A549 (cell line): ENCODE results near the gene PIK3R2. TPM values are rescaled to one million over a fixed set of nuclear protein-coding genes. Genes with fewer than 3 reads are reported as not detected.

Source experiments
- ATAC-seq, 2 experiments: fragments of 200-7000 bp in 1 of 2; fragments of >200 bp in 1 of 2; cut with Nextera tagmentation in 1 of 2; cut with Tn5 transposase in 1 of 2; 3 replicates each; pipeline versions ENCODE4 v1.8.0 to v1.9.1; 2018 to 2020; ENCODE audit warnings: mild to moderate bottlenecking in 1 of 2, moderate library complexity in 1 of 2
- CTCF ChIA-PET: fragments of 300-600 bp; sonication (Branson Sonifier 250); formaldehyde crosslinking; extraction: SDS; loops from one replicate; lab custom pipeline; 2021; ENCODE audit warnings: antibody characterized with exemption, inconsistent platforms; lab: Yijun Ruan, JAX
- POLR2A ChIA-PET: fragments of 350-600 bp; formaldehyde crosslinking; extraction: SDS; loops from one replicate; lab custom pipeline; 2021; ENCODE audit warnings: antibody characterized with exemption, inconsistent platforms; lab: Yijun Ruan, JAX
- DNase-seq, 2 experiments: peaks; one replicate each; pipeline versions ENCODE4 v3.0.0 to v3.0.0-alpha.2; 2011 to 2016; ENCODE audit warnings: low read depth in 1 of 2, low spot score in 1 of 2
- FAIRE-seq: peaks from 2 replicates; lab custom pipeline; 2011; peaks lifted over from hg19 to GRCh38; lab: Jason Lieb, UNC
- H3K27ac ChIP-seq, 2 experiments: fragments of >200 bp; sonication (Bioruptor Twin); formaldehyde crosslinking; 3 replicates each; pipeline ENCODE4 v1.5.1; 2016 to 2017
- H3K4me1 ChIP-seq: fragments of >200 bp; sonication (Bioruptor Twin); formaldehyde crosslinking; 3 replicates; pipeline ENCODE4 v1.6.1; 2016
- H3K4me2 ChIP-seq: fragments of >200 bp; sonication (Bioruptor Twin); formaldehyde crosslinking; 3 replicates; pipeline ENCODE4 v1.6.1; 2016
- H3K4me3 ChIP-seq: fragments of >200 bp; sonication (Bioruptor Twin); formaldehyde crosslinking; 3 replicates; pipeline ENCODE4 v1.5.1; 2016
- H3K9me3 ChIP-seq: fragments of >200 bp; sonication (Bioruptor Twin); formaldehyde crosslinking; 3 replicates; pipeline ENCODE4 v1.6.1; 2016
- CBX8 ChIP-seq: fragments of 200-600 bp; sonication (generic); IDR thresholded peaks from 2 replicates; pipeline ENCODE4 v1.6.1; 2016
- E2F6 ChIP-seq: IDR thresholded peaks from 2 replicates; pipeline ENCODE4 v1.6.1; 2012; ENCODE audit warnings: low read depth, borderline replicate concordance
- EHF ChIP-seq: fragments of 250-450 bp; sonication (Bioruptor Pico); IDR thresholded peaks from 2 replicates; pipeline ENCODE4 v1.5.0; 2020; ENCODE audit warnings: mild to moderate bottlenecking
- FOXS1 ChIP-seq: fragments of 250-450 bp; sonication (Bioruptor Pico); IDR thresholded peaks from 2 replicates; pipeline ENCODE4 v1.5.0; 2020; ENCODE audit warnings: mild to moderate bottlenecking, moderate library complexity
- HOXB5 ChIP-seq: fragments of 250-450 bp; sonication (Bioruptor Pico); IDR thresholded peaks from 2 replicates; pipeline ENCODE4 v1.5.0; 2020; ENCODE audit warnings: mild to moderate bottlenecking, moderate library complexity
- JUN ChIP-seq, 2 experiments: fragments of >200 bp; sonication (Bioruptor Twin); formaldehyde crosslinking; IDR thresholded peaks; 2 replicates in 1 of 2; 3 replicates in 1 of 2; pipeline ENCODE4 v1.6.1; 2016 to 2017
- JUNB ChIP-seq: fragments of >200 bp; sonication (Bioruptor Twin); formaldehyde crosslinking; IDR thresholded peaks from 2 replicates; pipeline ENCODE4 v1.6.1; 2016
- KDM5A ChIP-seq: fragments of 200-600 bp; sonication (generic); IDR thresholded peaks from 2 replicates; pipeline ENCODE4 v1.6.1; 2016; ENCODE audit warnings: antibody characterized with exemption, mild to moderate bottlenecking
- MAFK ChIP-seq: fragments of 450-650 bp; IDR thresholded peaks from 2 replicates; pipeline ENCODE4 v1.6.1; 2014; ENCODE audit not compliant: partially characterized antibody
- NR3C1 ChIP-seq: fragments of >200 bp; sonication (Bioruptor Twin); formaldehyde crosslinking; IDR thresholded peaks from 3 replicates; pipeline ENCODE4 v1.6.1; 2017
- RAD21 ChIP-seq, 2 experiments: fragments of >200 bp in 1 of 2; sonication (Bioruptor Twin) in 1 of 2; formaldehyde crosslinking in 1 of 2; IDR thresholded peaks in 1 of 2; conservative IDR thresholded peaks in 1 of 2; 2 replicates in 1 of 2; 3 replicates in 1 of 2; pipeline ENCODE4 v1.6.1; 2012 to 2018; ENCODE audit warnings: inconsistent platforms in 1 of 2
- RCOR1 ChIP-seq: fragments of 150-350 bp; IDR thresholded peaks from 2 replicates; pipeline ENCODE4 v1.6.1; 2014; ENCODE audit warnings: antibody characterized with exemption, low read length, low read depth
- SMC3 ChIP-seq: fragments of >200 bp; sonication (Bioruptor Twin); formaldehyde crosslinking; IDR thresholded peaks from 3 replicates; pipeline ENCODE4 v1.6.1; 2018; ENCODE audit warnings: inconsistent platforms
- WGBS: methylation state at CpG from one replicate; pipeline ENCODE4 v1.1.6; 2017; ENCODE audit errors: missing lambda C conversion rate; 5-methylcytosine and 5-hydroxymethylcytosine counted together
- polyA plus RNA-seq, 4 experiments: library from polyadenylated mRNA; depleted of rRNA in 3 of 4; stranded (reverse); fragments of >200 nt; fragmentation: RNase III in 1 of 4; extraction: RNeasy Plus Mini Kit Qiagen cat#74134 plus additional on column Dnase treatment in 1 of 4; gene quantifications; 2 replicates in 3 of 4; 3 replicates in 1 of 4; pipeline ENCODE4 v1.2.3, GENCODE V29; 2011 to 2017
- small RNA-seq, 6 experiments: library from RNA; depleted of rRNA; stranded (forward); fragments of <200 nt; gene quantifications; one replicate each; pipeline ENCODE3, GENCODE V24; 2012
- TF ChIP-seq, protein P1 (sequence below): fragments of 250-450 bp; sonication (Bioruptor Pico); IDR thresholded peaks from 2 replicates; pipeline ENCODE4 v1.5.0; 2021; ENCODE audit warnings: mild to moderate bottlenecking, moderate library complexity, borderline replicate concordance
- TF ChIP-seq, protein P2 (sequence below): fragments of >200 bp; sonication (Bioruptor Twin); formaldehyde crosslinking; IDR thresholded peaks from 3 replicates; pipeline ENCODE4 v1.6.1; 2016
- TF ChIP-seq, protein P3 (sequence below): IDR thresholded peaks from 2 replicates; pipeline ENCODE4 v1.6.1; 2012

Gene PIK3R2
- polyA plus RNA-seq, 2 of the 4 experiments (the other 2 are of a cell fraction), result 6.7 to 8.3 TPM

- Histone ChIP-seq H3K9me3 (no peaks in the 10 kb centered on the region), H3K4me2 (no peak overlapping the region), H3K4me1 (peaks cover 4% of the 10 kb centered on the region; the same call in 1 of the 3 replicates), H3K4me3 (no peak overlapping the region), H3K27ac (no peak overlapping the region)
- FAIRE-seq, result no peak
- TF ChIP-seq SMC3, result no peak
- TF ChIP-seq, protein P1, sequence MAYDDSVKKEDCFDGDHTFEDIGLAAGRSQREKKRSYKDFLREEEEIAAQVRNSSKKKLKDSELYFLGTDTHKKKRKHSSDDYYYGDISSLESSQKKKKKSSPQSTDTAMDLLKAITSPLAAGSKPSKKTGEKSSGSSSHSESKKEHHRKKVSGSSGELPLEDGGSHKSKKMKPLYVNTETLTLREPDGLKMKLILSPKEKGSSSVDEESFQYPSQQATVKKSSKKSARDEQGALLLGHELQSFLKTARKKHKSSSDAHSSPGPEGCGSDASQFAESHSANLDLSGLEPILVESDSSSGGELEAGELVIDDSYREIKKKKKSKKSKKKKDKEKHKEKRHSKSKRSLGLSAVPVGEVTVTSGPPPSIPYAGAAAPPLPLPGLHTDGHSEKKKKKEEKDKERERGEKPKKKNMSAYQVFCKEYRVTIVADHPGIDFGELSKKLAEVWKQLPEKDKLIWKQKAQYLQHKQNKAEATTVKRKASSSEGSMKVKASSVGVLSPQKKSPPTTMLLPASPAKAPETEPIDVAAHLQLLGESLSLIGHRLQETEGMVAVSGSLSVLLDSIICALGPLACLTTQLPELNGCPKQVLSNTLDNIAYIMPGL (CRISPR knock-in tag), result no peak
- TF ChIP-seq, protein P2, sequence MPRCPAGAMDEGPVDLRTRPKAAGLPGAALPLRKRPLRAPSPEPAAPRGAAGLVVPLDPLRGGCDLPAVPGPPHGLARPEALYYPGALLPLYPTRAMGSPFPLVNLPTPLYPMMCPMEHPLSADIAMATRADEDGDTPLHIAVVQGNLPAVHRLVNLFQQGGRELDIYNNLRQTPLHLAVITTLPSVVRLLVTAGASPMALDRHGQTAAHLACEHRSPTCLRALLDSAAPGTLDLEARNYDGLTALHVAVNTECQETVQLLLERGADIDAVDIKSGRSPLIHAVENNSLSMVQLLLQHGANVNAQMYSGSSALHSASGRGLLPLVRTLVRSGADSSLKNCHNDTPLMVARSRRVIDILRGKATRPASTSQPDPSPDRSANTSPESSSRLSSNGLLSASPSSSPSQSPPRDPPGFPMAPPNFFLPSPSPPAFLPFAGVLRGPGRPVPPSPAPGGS, result no peak
- no peak for TF ChIP-seq JUNB
- TF ChIP-seq, protein P3, sequence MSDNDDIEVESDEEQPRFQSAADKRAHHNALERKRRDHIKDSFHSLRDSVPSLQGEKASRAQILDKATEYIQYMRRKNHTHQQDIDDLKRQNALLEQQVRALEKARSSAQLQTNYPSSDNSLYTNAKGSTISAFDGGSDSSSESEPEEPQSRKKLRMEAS, result no peak
- TF ChIP-seq CBX8, result no peak
- TF ChIP-seq EHF (CRISPR knock-in tag), result no peak
- no peak for TF ChIP-seq JUN (IDR thresholded peaks at IDR 0.05)
- no peak for TF ChIP-seq HOXB5
- no peak for TF ChIP-seq NR3C1
- TF ChIP-seq RAD21 (conservative IDR thresholded peaks at IDR 0.05 in 1 of 2, IDR thresholded peaks at IDR 0.05 in 1 of 2), result no peak
- ATAC-seq, result no peak
- WGBS, result 81% methylated on average over 11 of the region's 17 CpGs
- DNase-seq, result no peak
- CTCF ChIA-PET, result interaction anchor here (0.9 to 2.5 kb wide), 3 partner anchors 10 to 34 kb away, joined by 3 to 11 read pairs (median 4); no protein-coding TSS in a partner anchor
- POLR2A ChIA-PET, result no interaction called here
Measured at GRCh38 chr19:18218159-18218558, 65.2 kb downstream of the PIK3R2 start.

- peaks cover 4% of the 10 kb centered on the region; the same call in 1 of the 3 replicates for H3K4me1 ChIP-seq
- CTCF ChIA-PET, result interaction anchor here (0.9 to 2.5 kb wide), 6 partner anchors 8 to 101 kb away, joined by 3 to 11 read pairs (median 4); no protein-coding TSS in a partner anchor
- no peak overlapping the region for H3K27ac ChIP-seq
- 64% methylated on average over 3 of the region's 3 CpGs for WGBS
- no peak overlapping the region for H3K4me2 ChIP-seq
- no peak for DNase-seq
- no peak for ATAC-seq
- POLR2A ChIA-PET, result no interaction called here
- H3K9me3 ChIP-seq, result no peaks in the 10 kb centered on the region
- no peak overlapping the region for H3K4me3 ChIP-seq
- TF ChIP-seq MAFK (no peak), RCOR1 (no peak), E2F6 (no peak), KDM5A (no peak), FOXS1 (no peak)
- no peak for FAIRE-seq
Measured at GRCh38 chr19:18218600-18218999, 65.6 kb downstream of the PIK3R2 start.

Small RNA genes within 50 kb of the gene (small RNA-seq; reads per million reads assigned to genes)
- 0 reads per million in 6 experiments for gene IFI30

Other genes starting within 250 kb of the PIK3R2 start
- 20.8 and 35.4 TPM in 2 replicates for gene CCDC124, start 220.1 kb upstream of the PIK3R2 start, polyA plus RNA-seq (2011; rRNA removed)
- 113 to 123 TPM (median 116 TPM) in 3 replicates for gene CCDC124, start 220.1 kb upstream of the PIK3R2 start, polyA plus RNA-seq (2017; fragmentation: RNase III; extraction: RNeasy Plus Mini Kit Qiagen cat#74134 plus additional on column Dnase treatment)
- gene KCNN1, start 186.1 kb upstream of the PIK3R2 start, polyA plus RNA-seq (2011; rRNA removed), result 0.20 and 0.43 TPM in 2 replicates
- gene KCNN1, start 186.1 kb upstream of the PIK3R2 start, polyA plus RNA-seq (2017; fragmentation: RNase III; extraction: RNeasy Plus Mini Kit Qiagen cat#74134 plus additional on column Dnase treatment), result 0.56 to 0.85 TPM (median 0.69 TPM) in 3 replicates
- gene ARRDC2, start 145.0 kb upstream of the PIK3R2 start, polyA plus RNA-seq (2011; rRNA removed), result 11.2 and 14.5 TPM in 2 replicates
- 14.8 to 15.2 TPM (median 15.0 TPM) in 3 replicates for gene ARRDC2, start 145.0 kb upstream of the PIK3R2 start, polyA plus RNA-seq (2017; fragmentation: RNase III; extraction: RNeasy Plus Mini Kit Qiagen cat#74134 plus additional on column Dnase treatment)
- gene IL12RB1, start 66.2 kb upstream of the PIK3R2 start, polyA plus RNA-seq (2011; rRNA removed), result not detected in 2 replicates
- gene IL12RB1, start 66.2 kb upstream of the PIK3R2 start, polyA plus RNA-seq (2017; fragmentation: RNase III; extraction: RNeasy Plus Mini Kit Qiagen cat#74134 plus additional on column Dnase treatment), result not detected in 3 replicates
- 1.3 and 1.9 TPM in 2 replicates for gene MAST3, start 55.4 kb upstream of the PIK3R2 start, polyA plus RNA-seq (2011; rRNA removed)
- gene MAST3, start 55.4 kb upstream of the PIK3R2 start, polyA plus RNA-seq (2017; fragmentation: RNase III; extraction: RNeasy Plus Mini Kit Qiagen cat#74134 plus additional on column Dnase treatment), result 2.0 to 2.5 TPM (median 2.0 TPM) in 3 replicates
- gene IFI30, start 20.6 kb downstream of the PIK3R2 start, polyA plus RNA-seq (2011; rRNA removed), result 11.2 and 12.3 TPM in 2 replicates
- gene IFI30, start 20.6 kb downstream of the PIK3R2 start, polyA plus RNA-seq (2017; fragmentation: RNase III; extraction: RNeasy Plus Mini Kit Qiagen cat#74134 plus additional on column Dnase treatment), result 13.5 to 19.8 TPM (median 16.8 TPM) in 3 replicates
- 8.3 and 11.4 TPM in 2 replicates for gene MPV17L2, start 40.1 kb downstream of the PIK3R2 start, polyA plus RNA-seq (2011; rRNA removed)
- 12.2 to 13.9 TPM (median 12.3 TPM) in 3 replicates for gene MPV17L2, start 40.1 kb downstream of the PIK3R2 start, polyA plus RNA-seq (2017; fragmentation: RNase III; extraction: RNeasy Plus Mini Kit Qiagen cat#74134 plus additional on column Dnase treatment)
- 0.39 and 1.0 TPM in 2 replicates for gene RAB3A, start 50.9 kb downstream of the PIK3R2 start, polyA plus RNA-seq (2011; rRNA removed)
- gene RAB3A, start 50.9 kb downstream of the PIK3R2 start, polyA plus RNA-seq (2017; fragmentation: RNase III; extraction: RNeasy Plus Mini Kit Qiagen cat#74134 plus additional on column Dnase treatment), result 1.0 to 1.6 TPM (median 1.4 TPM) in 3 replicates
- gene PDE4C, start 73.3 kb downstream of the PIK3R2 start, polyA plus RNA-seq (2011; rRNA removed), result 0.25 and 0.54 TPM in 2 replicates
- gene PDE4C, start 73.3 kb downstream of the PIK3R2 start, polyA plus RNA-seq (2017; fragmentation: RNase III; extraction: RNeasy Plus Mini Kit Qiagen cat#74134 plus additional on column Dnase treatment), result 0.34 to 0.65 TPM (median 0.55 TPM) in 3 replicates
- 0.34 and 0.63 TPM in 2 replicates for gene IQCN, start 121.3 kb downstream of the PIK3R2 start, polyA plus RNA-seq (2011; rRNA removed)
- 0.49 to 0.64 TPM (median 0.50 TPM) in 3 replicates for gene IQCN, start 121.3 kb downstream of the PIK3R2 start, polyA plus RNA-seq (2017; fragmentation: RNase III; extraction: RNeasy Plus Mini Kit Qiagen cat#74134 plus additional on column Dnase treatment)
- 52.9 and 68.9 TPM in 2 replicates for gene JUND, start 128.5 kb downstream of the PIK3R2 start, polyA plus RNA-seq (2011; rRNA removed)
- gene JUND, start 128.5 kb downstream of the PIK3R2 start, polyA plus RNA-seq (2017; fragmentation: RNase III; extraction: RNeasy Plus Mini Kit Qiagen cat#74134 plus additional on column Dnase treatment), result 52.6 to 70.4 TPM (median 65.1 TPM) in 3 replicates
- gene LSM4, start 169.9 kb downstream of the PIK3R2 start, polyA plus RNA-seq (2011; rRNA removed), result 106 and 154 TPM in 2 replicates
- gene LSM4, start 169.9 kb downstream of the PIK3R2 start, polyA plus RNA-seq (2017; fragmentation: RNase III; extraction: RNeasy Plus Mini Kit Qiagen cat#74134 plus additional on column Dnase treatment), result 169 to 180 TPM (median 171 TPM) in 3 replicates
- gene PGPEP1, start 187.4 kb downstream of the PIK3R2 start, polyA plus RNA-seq (2011; rRNA removed), result 7.1 and 8.6 TPM in 2 replicates
- 4.5 to 5.9 TPM (median 5.3 TPM) in 3 replicates for gene PGPEP1, start 187.4 kb downstream of the PIK3R2 start, polyA plus RNA-seq (2017; fragmentation: RNase III; extraction: RNeasy Plus Mini Kit Qiagen cat#74134 plus additional on column Dnase treatment)
- gene GDF15, start 233.0 kb downstream of the PIK3R2 start, polyA plus RNA-seq (2011; rRNA removed), result 67.8 and 78.5 TPM in 2 replicates
- gene GDF15, start 233.0 kb downstream of the PIK3R2 start, polyA plus RNA-seq (2017; fragmentation: RNase III; extraction: RNeasy Plus Mini Kit Qiagen cat#74134 plus additional on column Dnase treatment), result 53.4 to 58.4 TPM (median 56.9 TPM) in 3 replicates
- gene LRRC25, start 244.5 kb downstream of the PIK3R2 start, polyA plus RNA-seq (2011; rRNA removed), result not detected in 2 replicates
- not detected in 3 replicates for gene LRRC25, start 244.5 kb downstream of the PIK3R2 start, polyA plus RNA-seq (2017; fragmentation: RNase III; extraction: RNeasy Plus Mini Kit Qiagen cat#74134 plus additional on column Dnase treatment)